Endothelial cell of umbilical vein (primary cell): ENCODE data around the gene RGS6. TPM values are rescaled to one million over a fixed set of nuclear protein-coding genes. Genes with fewer than 3 reads are reported as not detected.

Experiments used
- BruUV-seq: library from RNA; stranded (reverse); fragments of 400-500 nt; replicated peaks from 2 replicates; lab custom pipeline; 2021; lab: Mats Ljungman, UMichigan
- CTCF ChIA-PET: fragments of 300-600, 350-600 bp; sonication (Branson Sonifier 250); formaldehyde crosslinking; loops from one replicate; lab custom pipeline; 2021; ENCODE audit warnings: antibody characterized with exemption, inconsistent platforms; lab: Charles Lee
- POLR2A ChIA-PET: fragments of 300-600, 350-600 bp; sonication (Branson Sonifier 250); formaldehyde crosslinking; loops from one replicate; lab custom pipeline; 2021; ENCODE audit warnings: antibody characterized with exemption, inconsistent platforms; lab: Charles Lee
- DNase-seq: peaks from one replicate; pipeline ENCODE4 v3.0.0-alpha.2; 2011; ENCODE audit warnings: low read depth, low spot score
- FAIRE-seq: peaks from 2 replicates; lab custom pipeline; 2011; peaks lifted over from hg19 to GRCh38; lab: Jason Lieb, UNC
- H2AFZ ChIP-seq: 2 replicates; pipeline ENCODE4 v1.6.0; 2012; ENCODE audit warnings: low read depth, low read length, control low read depth, inconsistent platforms
- H3K27ac ChIP-seq: 2 replicates; pipeline ENCODE4 v1.5.1; 2011; ENCODE audit warnings: low read depth, mild to moderate bottlenecking, control low read depth, low read length, moderate library complexity; ENCODE audit not compliant: insufficient read depth
- H3K27me3 ChIP-seq, 2 experiments: 2 replicates each; pipeline versions ENCODE4 v1.6.0 to v1.6.1; 2011; ENCODE audit warnings: low read length in 2 of 2, mixed read lengths in 1 of 2; ENCODE audit not compliant: control insufficient read depth in 2 of 2, insufficient read depth in 2 of 2
- H3K36me3 ChIP-seq, 2 experiments: 2 replicates in 1 of 2; 3 replicates in 1 of 2; pipeline ENCODE4 v1.5.1; 2011; ENCODE audit warnings: low read length in 2 of 2, mild to moderate bottlenecking in 1 of 2, moderate library complexity in 1 of 2; ENCODE audit not compliant: control insufficient read depth in 2 of 2, insufficient read depth in 2 of 2; ENCODE audit errors: extremely low read depth in 1 of 2
- H3K4me1 ChIP-seq: 3 replicates; pipeline ENCODE4 v1.5.1; 2011; ENCODE audit warnings: mild to moderate bottlenecking, low read length; ENCODE audit not compliant: control insufficient read depth, insufficient read depth; ENCODE audit errors: extremely low read depth
- H3K4me2 ChIP-seq: 2 replicates; pipeline ENCODE4 v1.6.1; 2011; ENCODE audit warnings: low read length, control low read depth, mixed read lengths; ENCODE audit not compliant: insufficient read depth
- H3K4me3 ChIP-seq, 3 experiments: fragments of 200-600 bp in 1 of 3; sonication (generic), shearing (Covaris generic) in 1 of 3; replicated peaks in 1 of 3; 2 replicates each; pipeline ENCODE4 v1.5.1; 2011 to 2016; ENCODE audit warnings: control low read depth in 3 of 3, low read length in 3 of 3, mild to moderate bottlenecking in 2 of 3, inconsistent platforms in 1 of 3, low read depth in 1 of 3, moderate library complexity in 1 of 3; ENCODE audit not compliant: insufficient read depth in 1 of 3
- H3K79me2 ChIP-seq: 2 replicates; pipeline ENCODE4 v1.6.0; 2012; ENCODE audit warnings: low read length, inconsistent platforms; ENCODE audit not compliant: control insufficient read depth, insufficient read depth
- H3K9ac ChIP-seq: replicated peaks from 2 replicates; pipeline ENCODE3; 2011; ENCODE audit warnings: low read length, control low read depth; ENCODE audit not compliant: insufficient read depth; ENCODE audit errors: extremely low read depth
- H3K9me1 ChIP-seq: replicated peaks from 3 replicates; pipeline ENCODE4 v1.6.0; 2011; ENCODE audit warnings: mild to moderate bottlenecking, low read length; ENCODE audit not compliant: control insufficient read depth, insufficient read depth; ENCODE audit errors: extremely low read depth
- H3K9me3 ChIP-seq: replicated peaks from 2 replicates; pipeline ENCODE4 v1.5.1; 2012; ENCODE audit warnings: low read length, inconsistent platforms; ENCODE audit not compliant: control insufficient read depth, insufficient read depth
- H4K20me1 ChIP-seq: replicated peaks from 2 replicates; pipeline ENCODE3; 2011; ENCODE audit warnings: mild to moderate bottlenecking, low read length; ENCODE audit not compliant: control insufficient read depth, insufficient read depth; ENCODE audit errors: extremely low read depth
- EZH2 ChIP-seq: IDR thresholded peaks from 2 replicates; pipeline ENCODE4 v1.6.1; 2012; ENCODE audit warnings: borderline replicate concordance, low read depth, mild to moderate bottlenecking, moderate library complexity, low read length, inconsistent platforms; ENCODE audit not compliant: severe bottlenecking
- FOS ChIP-seq: IDR thresholded peaks from 2 replicates; pipeline ENCODE4 v1.6.1; 2011; ENCODE audit warnings: mild to moderate bottlenecking, low read length, moderate library complexity, borderline replicate concordance; ENCODE audit not compliant: insufficient read depth
- GATA2 ChIP-seq: IDR thresholded peaks from 2 replicates; pipeline ENCODE4 v1.7.0; 2011; ENCODE audit warnings: low read depth, mild to moderate bottlenecking, moderate library complexity, mixed read lengths, low read length; ENCODE audit not compliant: insufficient read length, insufficient read depth
- JUN ChIP-seq: IDR thresholded peaks from 2 replicates; pipeline ENCODE4 v1.6.1; 2011; ENCODE audit warnings: borderline replicate concordance, low read depth; ENCODE audit not compliant: insufficient read length, insufficient read depth
- MYC ChIP-seq: IDR thresholded peaks from one replicate; pipeline ENCODE4 v1.6.1; 2011; ENCODE audit warnings: mild to moderate bottlenecking, low read depth, low read length
- POLR2A ChIP-seq: IDR thresholded peaks from 2 replicates; pipeline ENCODE4 v1.6.1; 2012; ENCODE audit warnings: low read depth, mild to moderate bottlenecking, control low read depth, low read length
- POLR2AphosphoS5 ChIP-seq: IDR thresholded peaks from 2 replicates; pipeline ENCODE4 v1.6.1; 2012; ENCODE audit warnings: low read depth, mild to moderate bottlenecking, control low read depth, low read length, moderate library complexity; ENCODE audit not compliant: insufficient read depth
- dilution Hi-C: fragments of 300-500 bp; cut with MboI; formaldehyde crosslinking; loops from one replicate; pipeline ENCODE4 v1.15.0; 2019; ENCODE audit warnings: low sequenced_read_pairs; ENCODE audit not compliant: extremely low pct_ligation_motif_present
- intact Hi-C: fragments of 100-400 bp; cut with micrococcal nuclease; formaldehyde crosslinking; loops from one replicate; pipeline ENCODE4 v1.10.0; 2022
- polyA plus RNA-seq, 4 experiments: library from polyadenylated mRNA; depleted of rRNA in 3 of 4; stranded (reverse) in 3 of 4; unstranded in 1 of 4; fragments of >200 nt; gene quantifications; 2 replicates each; pipeline versions ENCODE4 v1.2.1 to v1.2.3, GENCODE V29; 2011 to 2012; ENCODE audit warnings: missing spikeins in 1 of 4
- total RNA-seq: library from RNA; stranded (reverse); gene quantifications from 2 replicates; pipeline ENCODE4 v1.2.3, GENCODE V29; 2021
- TF ChIP-seq, protein P1 (sequence below): IDR thresholded peaks from 2 replicates; pipeline ENCODE4 v1.6.1; 2011; ENCODE audit not compliant: insufficient read depth, insufficient read length
- TF ChIP-seq, protein P2 (sequence below), 2 donors: IDR thresholded peaks; 1 replicate in 1 of 2; 2 replicates in 1 of 2; pipeline ENCODE4 v1.5.1; 2011; ENCODE audit warnings: low read length in 2 of 2, mild to moderate bottlenecking in 2 of 2, moderate library complexity in 2 of 2, control low read depth in 1 of 2, inconsistent platforms in 1 of 2, low read depth in 1 of 2; ENCODE audit not compliant: insufficient read depth in 1 of 2; ENCODE audit errors: extremely low read depth in 1 of 2

RGS6 gene
- total and polyA plus RNA-seq, 2 donors (not counting 3 experiments of a cell fraction or from before 2014, with no cell fraction given), result not detected

DNA sequence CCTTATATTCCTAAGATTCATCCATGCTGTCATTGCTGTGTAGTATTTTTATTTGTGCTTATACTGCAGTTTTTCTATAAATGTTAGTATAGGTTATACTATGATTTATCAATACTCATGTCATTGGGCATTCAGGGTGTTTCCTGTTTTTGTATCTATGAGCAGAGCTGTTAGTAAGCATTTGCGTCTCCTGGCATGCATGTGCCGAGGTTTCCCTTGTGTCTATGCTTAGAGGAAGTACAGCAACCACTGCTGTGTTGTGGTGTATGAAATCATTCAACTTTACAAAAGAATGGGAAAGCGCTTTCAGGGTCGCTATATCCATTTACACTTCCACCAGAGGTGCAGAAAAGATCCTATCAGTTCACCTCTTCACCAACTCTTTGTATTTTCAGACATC lies 122.7 kb downstream of the RGS6 start:
- intact Hi-C loops (no loop called here), dilution Hi-C loops (no loop called here)
- FAIRE-seq (no peak), DNase-seq (no peak)
- no peak overlapping the region for H2AFZ ChIP-seq
- no peaks in the 10 kb centered on the region for H3K36me3 ChIP-seq
- no peaks in the 10 kb centered on the region for H3K27me3 ChIP-seq
- no peaks in the 10 kb centered on the region for H3K9me1 ChIP-seq
- no peak overlapping the region for H3K9ac ChIP-seq
- H3K4me2 ChIP-seq, result no peak overlapping the region
- no TSS peak for BruUV-seq
- H3K27ac ChIP-seq, result no peak overlapping the region
- CTCF ChIA-PET, result no interaction called here
- no peaks in the 10 kb centered on the region for H3K9me3 ChIP-seq
- no peaks in the 10 kb centered on the region for H4K20me1 ChIP-seq
- no peaks in the 10 kb centered on the region for H3K79me2 ChIP-seq
- TF ChIP-seq GATA2, result no peak
- no peak for TF ChIP-seq FOS
- TF ChIP-seq, protein P1, sequence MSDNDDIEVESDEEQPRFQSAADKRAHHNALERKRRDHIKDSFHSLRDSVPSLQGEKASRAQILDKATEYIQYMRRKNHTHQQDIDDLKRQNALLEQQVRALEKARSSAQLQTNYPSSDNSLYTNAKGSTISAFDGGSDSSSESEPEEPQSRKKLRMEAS, result no peak
- TF ChIP-seq EZH2, result no peak
- TF ChIP-seq, protein P2, sequence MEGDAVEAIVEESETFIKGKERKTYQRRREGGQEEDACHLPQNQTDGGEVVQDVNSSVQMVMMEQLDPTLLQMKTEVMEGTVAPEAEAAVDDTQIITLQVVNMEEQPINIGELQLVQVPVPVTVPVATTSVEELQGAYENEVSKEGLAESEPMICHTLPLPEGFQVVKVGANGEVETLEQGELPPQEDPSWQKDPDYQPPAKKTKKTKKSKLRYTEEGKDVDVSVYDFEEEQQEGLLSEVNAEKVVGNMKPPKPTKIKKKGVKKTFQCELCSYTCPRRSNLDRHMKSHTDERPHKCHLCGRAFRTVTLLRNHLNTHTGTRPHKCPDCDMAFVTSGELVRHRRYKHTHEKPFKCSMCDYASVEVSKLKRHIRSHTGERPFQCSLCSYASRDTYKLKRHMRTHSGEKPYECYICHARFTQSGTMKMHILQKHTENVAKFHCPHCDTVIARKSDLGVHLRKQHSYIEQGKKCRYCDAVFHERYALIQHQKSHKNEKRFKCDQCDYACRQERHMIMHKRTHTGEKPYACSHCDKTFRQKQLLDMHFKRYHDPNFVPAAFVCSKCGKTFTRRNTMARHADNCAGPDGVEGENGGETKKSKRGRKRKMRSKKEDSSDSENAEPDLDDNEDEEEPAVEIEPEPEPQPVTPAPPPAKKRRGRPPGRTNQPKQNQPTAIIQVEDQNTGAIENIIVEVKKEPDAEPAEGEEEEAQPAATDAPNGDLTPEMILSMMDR (IDR thresholded peaks at IDR 0.05; ENCODE audit: extremely low read depth in 1 of 2, insufficient read depth in 1 of 2, low read depth in 1 of 2, low read length in 2 of 2), result no peak
- no peak for TF ChIP-seq MYC
- TF ChIP-seq POLR2AphosphoS5, result no peak
- TF ChIP-seq JUN, result no peak
- no peak for TF ChIP-seq POLR2A
- no peaks in the 10 kb centered on the region for H3K4me1 ChIP-seq
- no peak overlapping the region for H3K4me3 ChIP-seq
- POLR2A ChIA-PET, result no interaction called here
